ENCODE measurements around the gene FRMD8. TPM values are rescaled to one million over a fixed set of nuclear protein-coding genes. Genes with fewer than 3 reads are reported as not detected.

The FRMD8 gene
- total RNA-seq, 5 donors from 2014 or later (not counting 1 experiment from before 2014, with no cell fraction given) = 35.6 to 79.1 (median 77.8) TPM

DNA sequence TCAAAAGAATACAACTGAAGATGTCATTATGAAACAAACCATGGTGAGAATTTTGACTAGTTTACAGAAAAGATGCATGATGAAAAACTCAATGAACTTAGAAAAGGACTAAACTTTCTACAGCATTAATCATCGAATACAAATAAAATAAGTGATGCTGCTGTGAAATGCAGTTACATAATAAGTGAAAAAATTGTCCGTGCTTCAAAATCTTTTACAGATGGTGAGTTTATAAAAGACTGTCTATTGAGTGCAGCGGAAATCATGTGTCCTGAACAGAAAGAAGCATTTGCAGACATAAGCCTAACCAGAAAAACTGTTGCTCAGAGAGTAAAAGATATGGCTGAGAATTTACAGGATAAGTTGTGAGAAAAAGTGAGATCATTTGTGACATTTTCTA lies 70.0 kb downstream of the FRMD8 start:
- no peak for DNase-seq
- Mint-ChIP-seq H3K36me3 (no peaks in the 10 kb centered on the region), H3K27ac (peak overlapping the region; percentile 28), H3K9me3 (no peaks in the 10 kb centered on the region), H3K27me3 (no peaks in the 10 kb centered on the region), H3K4me3 (peak overlapping the region; percentile 53 to 94 (median 54)), H3K4me1 (peaks cover 13 to 31% (median 29%) of the 10 kb centered on the region in 3 donors)
- 90% methylated on average over 2 of the region's 3 CpGs for WGBS (ENCODE audit: insufficient coverage)
- Histone ChIP-seq H3K27ac (ENCODE audit: low read length) (no peak overlapping the region), H3K9me3 (no peaks in the 10 kb centered on the region), H3K4me1 (ENCODE audit: control insufficient read depth in 1 of 2, extremely low read depth in 1 of 2, insufficient read depth in 2 of 2, low read length in 2 of 2) (peaks cover 4 to 13% of the 10 kb centered on the region in 2 experiments), H3K27me3 (replicated peaks in 1 of 2; ENCODE audit: control insufficient read depth in 2 of 2, extremely low read depth in 1 of 2, insufficient read depth in 2 of 2, low read length in 1 of 2) (no peaks in the 10 kb centered on the region), H3K36me3 (ENCODE audit: control insufficient read depth in 2 of 2, extremely low read depth in 1 of 2, insufficient read depth in 1 of 2, low read length in 1 of 2) (no peaks in the 10 kb centered on the region), H3K4me3 (ENCODE audit: control insufficient read depth in 1 of 2, extremely low read depth in 1 of 2, low read length in 1 of 2) (no peak overlapping the region)
- ChIA-PET CTCF (interaction anchor here in 1 of 2 donors (0.7 kb wide), 1 partner anchor 49 kb away, joined by 7 read pairs; no protein-coding TSS in a partner anchor), POLR2A (interaction anchor here in 1 of 2 donors (0.6 kb wide), 1 partner anchor 233 kb away, joined by 3 read pairs; no protein-coding TSS in a partner anchor)
- ATAC-seq (replicated peaks in 1 of 4) = no peak

DNA sequence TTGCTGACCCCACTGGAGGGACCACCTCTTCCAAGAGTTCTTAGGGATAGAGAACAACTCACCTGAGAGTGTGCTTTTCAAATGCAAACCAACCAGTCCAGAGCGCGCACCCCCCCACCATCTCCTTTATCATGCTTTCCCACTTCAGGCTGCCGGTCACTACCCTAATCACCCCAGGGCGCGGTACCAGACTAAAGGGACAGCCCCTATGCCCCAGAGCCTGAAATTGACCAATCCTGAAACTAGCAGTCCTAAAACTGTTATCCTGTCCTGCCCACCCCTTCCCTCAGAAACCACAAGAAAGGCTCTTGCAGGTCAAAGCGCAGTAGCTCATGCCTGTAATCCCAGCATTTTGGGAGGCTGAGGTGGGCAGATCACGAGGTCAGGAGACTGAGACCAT lies 73.1 kb downstream of the FRMD8 start:
- H3K36me3 Mint-ChIP-seq = no peaks in the 10 kb centered on the region
- Histone ChIP-seq H3K4me1 (ENCODE audit: control insufficient read depth in 1 of 2, extremely low read depth in 1 of 2, insufficient read depth in 2 of 2, low read length in 2 of 2) (peaks cover 4 to 12% of the 10 kb centered on the region in 2 experiments), H3K9me3 (no peaks in the 10 kb centered on the region), H3K27ac (ENCODE audit: low read length) (no peak overlapping the region), H3K27me3 (replicated peaks in 1 of 2; ENCODE audit: control insufficient read depth in 2 of 2, extremely low read depth in 1 of 2, insufficient read depth in 2 of 2, low read length in 1 of 2) (no peaks in the 10 kb centered on the region), H3K4me3 (ENCODE audit: control insufficient read depth in 1 of 2, extremely low read depth in 1 of 2, low read length in 1 of 2) (no peak overlapping the region), H3K36me3 (ENCODE audit: control insufficient read depth in 2 of 2, extremely low read depth in 1 of 2, insufficient read depth in 1 of 2, low read length in 1 of 2) (no peaks in the 10 kb centered on the region)
- no peak overlapping the region for H3K27ac Mint-ChIP-seq
- WGBS (ENCODE audit: insufficient coverage) = 54% methylated on average over 5 of the region's 7 CpGs
- no peaks in the 10 kb centered on the region for H3K27me3 Mint-ChIP-seq
- no peak overlapping the region for H3K4me3 Mint-ChIP-seq
- H3K4me1 Mint-ChIP-seq = peaks cover 13 to 20% (median 17%) of the 10 kb centered on the region in 3 donors
- ChIA-PET CTCF (no interaction called here), POLR2A (interaction anchor here (0.6 to 1.4 kb wide), 4 partner anchors 40 to 698 kb away, joined by 3 to 4 read pairs (median 4); no protein-coding TSS in a partner anchor)
- no peaks in the 10 kb centered on the region for H3K9me3 Mint-ChIP-seq
- ATAC-seq (replicated peaks in 1 of 4) (no peak), DNase-seq (no peak)

Other genes with a start within 250 kb of the FRMD8 start
- not detected for gene SPDYC, start 216.4 kb upstream of the FRMD8 start, total RNA-seq
- gene CAPN1, start 204.7 kb upstream of the FRMD8 start, total RNA-seq = 100 to 1,000 TPM in 4 of 5 donors, 10 to 100 TPM in 1; 98.4 to 171 (median 143) TPM
- gene POLA2, start 124.7 kb upstream of the FRMD8 start, total RNA-seq = 10 to 100 TPM; 15.1 to 24.2 (median 20.4) TPM
- 1 to 10 TPM in 2 of 5 donors, under 1 TPM in 3; 0.69 to 2.4 (median 0.79) TPM for gene CDC42EP2, start 71.8 kb upstream of the FRMD8 start, total RNA-seq
- 10 to 100 TPM; 57.9 to 95.4 (median 91.7) TPM for gene DPF2, start 52.8 kb upstream of the FRMD8 start, total RNA-seq
- gene TIGD3, start 31.9 kb upstream of the FRMD8 start, total RNA-seq = 1 to 10 TPM in 2 of 5 donors, under 1 TPM in 3; 0.48 to 1.3 (median 0.92) TPM
- 10 to 100 TPM; 18.7 to 72.2 (median 22.6) TPM for gene SLC25A45, start 4.0 kb upstream of the FRMD8 start, total RNA-seq
- gene NEAT1, start 36.2 kb downstream of the FRMD8 start, total RNA-seq = 1,000 to 10,000 TPM in 1 of 5 donors, 100 to 1,000 TPM in 4; 368 to 1,017 (median 906) TPM
- over 10,000 TPM; 21,382 to 33,585 (median 22,045) TPM for gene MALAT1, start 112.4 kb downstream of the FRMD8 start, total RNA-seq
- 10 to 100 TPM; 66.4 to 96.8 (median 76.8) TPM for gene SCYL1, start 138.4 kb downstream of the FRMD8 start, total RNA-seq
- 100 to 1,000 TPM; 200 to 364 (median 284) TPM for gene LTBP3, start 171.7 kb downstream of the FRMD8 start, total RNA-seq
- 10 to 100 TPM; 32.5 to 36.9 (median 34.5) TPM for gene ZNRD2, start 183.8 kb downstream of the FRMD8 start, total RNA-seq
- gene FAM89B, start 185.9 kb downstream of the FRMD8 start, total RNA-seq = 10 to 100 TPM; 36.3 to 72.9 (median 69.3) TPM
- gene EHBP1L1, start 189.4 kb downstream of the FRMD8 start, total RNA-seq = 100 to 1,000 TPM; 115 to 170 (median 150) TPM
- gene KCNK7, start 209.2 kb downstream of the FRMD8 start, total RNA-seq = 1 to 10 TPM; 2.3 to 8.0 (median 3.6) TPM
- gene MAP3K11, start 227.6 kb downstream of the FRMD8 start, total RNA-seq = 100 to 1,000 TPM in 2 of 5 donors, 10 to 100 TPM in 3; 60.8 to 110 (median 84.0) TPM
- 10 to 100 TPM; 54.2 to 74.7 (median 66.8) TPM for gene PCNX3, start 229.1 kb downstream of the FRMD8 start, total RNA-seq

Data from T-cell (primary cell).